ENCODE measurements around the gene RIMOC1.
"Not testable (repeated sequence)": the region's sequence is repeated elsewhere in the genome, so short reads cannot be mapped to it uniquely, and the experiment has no call there.

Gene RIMOC1

DNA sequence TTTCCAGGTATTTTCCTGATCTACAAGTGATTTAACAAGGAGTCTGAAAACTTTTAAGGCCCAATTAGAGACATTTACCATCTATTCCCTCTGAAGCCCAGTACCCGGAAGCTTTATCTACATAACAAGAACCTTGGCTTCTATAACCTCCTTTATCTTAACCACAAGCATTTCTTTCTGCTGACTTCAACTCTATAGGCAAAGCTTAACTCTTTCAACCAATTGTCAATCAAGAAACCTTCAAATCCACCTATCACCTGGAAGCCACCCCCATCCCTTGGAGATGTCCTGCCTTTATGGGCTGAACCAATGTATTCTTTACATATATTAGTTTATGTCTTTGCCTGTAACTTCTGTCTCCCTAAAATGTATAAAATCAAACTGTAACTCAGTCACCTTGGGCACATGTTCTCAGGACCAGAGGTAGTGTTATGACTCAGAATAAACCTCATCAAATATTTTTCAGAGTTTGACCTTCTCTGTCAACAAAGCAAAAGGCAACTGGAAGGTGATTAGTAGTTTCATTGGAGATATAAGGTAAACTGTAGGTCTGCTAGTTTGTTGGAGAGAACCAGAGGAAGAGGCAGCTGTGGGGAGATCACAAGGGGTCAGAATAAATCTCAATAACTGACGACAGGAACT, 13.0 kb upstream of the RIMOC1 start:
- DNase-seq (ENCODE audit: low spot score): no peak

DNA sequence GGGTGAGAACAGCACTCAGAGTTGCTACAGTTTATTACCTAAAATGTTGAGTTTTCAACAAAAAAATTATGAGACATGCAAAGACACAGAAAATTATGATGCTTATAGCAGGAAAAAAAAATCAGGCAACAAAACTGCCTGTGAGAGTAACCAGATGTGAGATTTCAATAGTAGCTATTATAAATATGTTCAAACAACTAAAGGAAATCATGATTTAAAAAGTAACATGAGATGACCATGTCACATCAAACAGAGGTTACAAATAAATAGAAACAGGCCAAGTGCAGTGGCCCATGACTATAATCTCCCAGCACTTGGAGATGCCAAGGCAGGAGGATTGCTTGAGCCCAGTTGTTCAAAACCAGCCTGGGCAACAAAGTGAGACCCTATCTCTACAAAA, 12.1 kb upstream of the RIMOC1 start:
- DNase-seq (ENCODE audit: low spot score): no peak

DNA sequence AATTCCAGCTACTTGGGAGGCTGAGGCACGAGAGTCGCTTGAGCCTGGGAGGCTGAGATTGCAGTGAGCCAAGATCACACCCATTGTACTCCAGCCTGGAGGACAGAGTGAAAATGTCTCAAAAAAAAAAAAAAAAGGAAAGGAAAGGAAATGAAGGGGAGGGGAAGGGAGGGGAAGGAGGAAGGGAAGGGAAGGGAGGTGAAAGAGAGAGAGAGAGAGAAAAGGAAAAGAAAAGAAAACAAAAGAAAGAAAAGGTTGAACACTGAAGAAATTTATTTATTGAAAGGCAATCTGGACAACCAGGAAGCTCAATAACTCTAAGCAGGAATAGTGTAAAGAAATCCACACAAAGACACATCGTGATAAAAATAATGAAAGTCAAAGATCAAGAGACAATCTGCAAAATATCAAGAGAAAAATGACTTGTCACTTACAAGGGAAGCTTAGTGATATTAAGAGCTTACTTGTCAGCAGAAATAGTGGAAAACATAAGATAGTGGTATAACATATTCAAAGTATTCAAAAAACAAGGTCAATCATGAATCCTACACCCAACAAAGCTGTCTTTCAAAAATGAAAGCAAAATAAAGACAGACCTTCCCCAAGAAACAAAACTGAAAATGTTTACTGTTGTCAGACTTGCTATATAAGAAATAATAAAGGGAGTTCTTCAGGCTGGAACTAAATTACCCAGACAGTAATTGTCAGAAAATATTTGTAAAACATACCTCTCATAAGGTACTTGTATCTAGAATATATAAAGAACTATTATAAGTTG, 10.9 kb upstream of the RIMOC1 start:
- no peak for DNase-seq (ENCODE audit: low spot score)

DNA sequence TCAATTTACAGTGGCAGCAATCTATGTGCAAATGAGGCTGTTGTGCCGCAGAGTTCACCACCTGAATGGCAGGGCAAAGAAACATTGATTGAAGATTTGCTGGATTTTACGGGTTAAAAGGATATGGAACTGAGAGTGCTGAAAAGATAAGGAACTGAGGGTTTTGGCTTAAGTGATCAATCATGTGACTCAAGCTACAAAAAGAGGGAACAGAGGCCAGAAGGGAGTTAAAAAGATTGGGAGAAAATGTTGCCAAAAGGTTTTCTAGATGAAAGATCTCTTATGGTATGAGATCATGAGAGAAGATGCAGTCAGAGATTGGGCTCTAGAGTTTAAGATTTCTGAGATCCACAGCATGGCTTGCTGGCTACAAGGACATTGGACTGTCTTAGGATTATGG, 7.9 kb upstream of the RIMOC1 start:
- no peak for DNase-seq (ENCODE audit: low spot score)

DNA sequence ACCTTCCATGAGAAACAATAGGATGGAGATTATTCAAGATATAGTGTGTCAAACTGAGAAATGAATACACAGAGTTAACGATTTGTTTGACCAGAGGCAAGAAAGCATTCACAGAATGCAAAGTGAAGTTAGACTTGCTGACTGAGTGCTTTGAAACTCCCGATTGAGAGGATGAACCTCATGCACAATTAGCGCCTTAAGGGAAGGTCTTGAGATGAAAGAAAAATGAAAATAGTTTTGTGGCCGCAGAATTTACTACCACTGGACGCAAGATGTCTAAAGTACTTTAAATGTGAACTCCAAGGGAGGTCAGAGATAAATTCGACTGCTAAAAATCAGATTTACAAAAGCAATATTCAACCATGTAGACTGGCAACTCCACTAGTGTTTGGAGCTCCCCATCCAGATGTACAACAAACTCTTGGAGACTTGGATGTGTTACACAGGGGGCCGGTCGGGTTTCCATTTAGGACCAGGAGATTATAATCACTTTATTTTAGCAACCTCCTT, 707 bp upstream of the RIMOC1 start:
- no peak for DNase-seq (ENCODE audit: low spot score)

DNA sequence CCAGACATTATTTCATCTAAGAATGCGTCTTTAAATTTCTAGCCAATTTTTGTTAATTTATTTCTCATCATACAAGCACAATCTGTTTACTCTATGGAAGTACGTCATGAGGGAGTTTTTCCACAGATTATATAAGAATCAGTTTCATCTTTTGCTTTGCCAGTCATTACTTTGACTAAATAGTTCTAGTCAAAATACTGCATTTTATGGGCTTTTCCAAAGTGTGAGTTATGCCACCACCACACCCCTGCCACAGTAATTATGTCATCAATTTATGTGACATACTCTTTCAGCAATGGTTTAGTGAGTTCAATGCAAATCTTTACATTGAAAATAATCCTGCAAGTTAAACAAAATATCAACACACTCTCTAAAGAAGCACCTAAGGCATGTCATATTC, 2.0 kb downstream of the RIMOC1 start:
- no peak for DNase-seq (ENCODE audit: low spot score)

DNA sequence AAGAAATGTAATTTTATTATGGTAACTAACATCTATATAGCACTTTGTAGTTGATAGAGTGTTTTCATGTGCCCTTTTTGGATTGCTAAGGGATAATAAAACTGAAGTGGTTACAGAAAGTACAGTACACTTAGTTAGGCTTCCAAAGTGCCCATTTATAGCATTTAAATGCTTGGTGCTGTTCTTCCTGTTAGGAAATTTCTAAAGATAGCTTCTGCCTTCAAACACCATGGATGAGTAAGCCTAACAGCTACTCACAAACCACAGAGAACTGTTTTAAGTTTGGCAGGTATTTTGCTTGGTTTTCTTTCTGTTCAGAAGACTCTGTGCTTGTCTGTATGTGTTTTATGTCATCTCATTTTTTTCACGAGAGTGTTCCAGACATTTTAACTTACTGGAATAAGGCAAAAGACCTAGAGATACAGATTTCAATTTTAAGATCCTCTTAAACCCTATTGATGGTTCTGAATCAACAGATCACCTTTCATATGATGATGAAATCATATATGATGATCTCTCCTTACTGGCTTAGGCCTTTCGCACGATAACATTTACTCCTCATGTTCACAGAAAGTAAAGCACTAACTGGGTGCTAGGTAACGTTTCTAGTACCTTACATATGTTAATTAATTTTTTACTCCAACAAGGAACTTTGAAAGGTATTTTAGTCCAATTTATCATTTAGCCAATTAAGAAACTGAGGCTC, 4.4 kb downstream of the RIMOC1 start:
- DNase-seq (ENCODE audit: low spot score): no peak

DNA sequence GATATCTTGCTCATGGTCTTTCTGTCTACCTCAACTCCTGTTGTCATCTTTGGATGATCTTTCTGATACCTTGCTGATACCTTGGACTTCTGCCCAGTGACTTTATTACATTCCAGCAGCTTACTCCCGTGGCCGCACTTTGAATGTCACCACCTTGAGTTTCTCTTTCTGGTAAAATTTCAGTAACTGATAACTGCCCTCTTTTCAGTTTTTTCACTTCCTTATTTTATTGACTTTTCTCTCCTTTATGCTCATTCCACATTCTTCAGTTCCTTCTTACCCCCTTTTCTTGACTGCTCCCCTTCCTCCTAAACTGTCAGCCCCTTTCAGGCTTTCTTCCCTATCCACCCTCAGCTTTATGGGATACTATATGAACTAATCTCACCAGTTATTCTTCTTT, 14.0 kb downstream of the RIMOC1 start:
- DNase-seq (ENCODE audit: low spot score): no peak

DNA sequence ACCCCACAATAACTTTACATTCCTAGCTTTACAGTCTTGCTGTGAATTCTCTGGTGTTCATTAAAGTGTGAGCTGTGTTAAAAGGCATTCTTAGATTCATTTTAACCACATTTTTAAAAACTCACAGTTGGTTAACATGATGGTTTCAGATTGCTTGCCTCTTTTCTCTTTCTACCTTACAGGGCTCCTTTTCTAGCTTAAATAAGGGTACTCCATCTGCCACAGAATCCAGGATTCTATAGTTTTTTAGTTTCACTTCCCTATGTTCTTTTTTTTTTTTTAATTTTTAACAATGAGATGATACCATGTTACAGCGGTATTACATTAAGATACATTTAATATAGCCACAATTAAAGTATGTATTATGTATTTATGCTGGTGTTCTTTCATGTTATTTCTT, 17.0 kb downstream of the RIMOC1 start:
- no peak for DNase-seq (ENCODE audit: low spot score)

DNA sequence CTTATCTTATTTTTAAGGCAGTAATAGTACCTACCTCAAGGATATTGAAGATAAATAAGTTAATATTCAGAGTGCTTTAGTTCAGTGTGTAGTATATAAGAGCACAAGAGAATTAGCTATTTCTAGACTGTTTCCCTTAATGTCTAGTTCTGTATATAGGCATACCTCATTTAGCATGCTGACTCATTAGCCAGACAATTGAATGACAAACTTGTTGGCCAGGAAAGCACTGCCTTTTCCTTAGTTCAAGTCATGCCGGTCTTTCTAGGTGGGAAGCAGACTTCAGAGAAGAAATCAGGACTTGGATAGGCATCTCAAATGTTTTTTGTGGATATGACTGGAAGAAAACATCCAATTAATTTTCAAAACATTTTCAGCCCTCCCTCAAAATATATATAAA, 17.7 kb downstream of the RIMOC1 start:
- no peak for DNase-seq (ENCODE audit: low spot score)

DNA sequence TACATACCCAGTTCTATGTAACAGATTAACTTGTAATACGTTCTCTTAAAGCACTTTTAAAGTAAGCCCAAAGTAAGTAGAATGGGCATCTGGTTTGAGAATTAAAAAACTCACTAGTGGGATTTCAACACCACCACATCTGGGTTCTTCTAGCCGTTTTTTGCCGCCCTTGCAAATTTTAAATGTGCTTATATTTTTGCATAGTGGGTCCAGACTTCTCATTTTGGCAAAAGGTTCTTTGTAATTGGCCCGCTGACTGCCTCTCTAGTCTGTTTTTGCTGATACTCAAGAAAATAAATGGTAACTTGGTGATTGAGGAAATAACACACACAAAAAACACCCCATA, 20.4 kb downstream of the RIMOC1 start:
- DNase-seq (ENCODE audit: low spot score): no peak

DNA sequence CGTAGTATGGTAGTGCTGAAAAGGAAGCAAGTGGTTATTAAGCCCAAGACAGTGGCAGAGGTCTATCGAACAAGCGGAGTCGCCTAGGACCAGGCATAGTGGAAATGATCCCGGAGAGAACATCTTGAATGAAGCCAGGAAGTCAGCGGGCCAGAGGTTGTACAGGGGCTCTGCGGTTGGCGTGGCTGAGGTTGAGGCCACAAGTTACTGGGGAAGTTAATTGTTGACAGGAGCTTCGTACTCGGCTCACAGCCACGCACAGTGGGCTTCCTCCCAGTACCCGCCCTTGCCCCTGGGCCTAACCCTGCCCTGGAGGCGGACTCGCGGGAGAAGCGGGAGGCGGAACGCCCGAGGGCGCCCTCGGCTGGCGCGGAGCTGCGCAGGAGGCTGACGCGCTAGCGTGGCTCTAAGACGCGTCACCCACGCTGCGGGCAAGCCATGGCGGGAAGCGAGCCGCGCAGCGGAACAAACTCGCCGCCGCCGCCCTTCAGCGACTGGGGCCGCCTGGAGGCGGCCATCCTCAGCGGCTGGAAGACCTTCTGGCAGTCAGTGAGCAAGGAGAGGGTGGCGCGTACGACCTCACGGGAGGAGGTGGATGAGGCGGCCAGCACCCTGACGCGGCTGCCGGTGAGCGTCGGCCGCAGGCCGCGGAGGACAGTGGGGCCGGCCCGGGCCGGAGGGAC, 20.9 kb downstream of the RIMOC1 start, which contains the start of gene FBXO4:
Gene FBXO4 (plus strand): TSS at position 410 of the 683 bp plus-strand sequence. CDS start 29 bp downstream, at position 439.
- peak; percentile 69 for DNase-seq (ENCODE audit: low spot score)

DNA sequence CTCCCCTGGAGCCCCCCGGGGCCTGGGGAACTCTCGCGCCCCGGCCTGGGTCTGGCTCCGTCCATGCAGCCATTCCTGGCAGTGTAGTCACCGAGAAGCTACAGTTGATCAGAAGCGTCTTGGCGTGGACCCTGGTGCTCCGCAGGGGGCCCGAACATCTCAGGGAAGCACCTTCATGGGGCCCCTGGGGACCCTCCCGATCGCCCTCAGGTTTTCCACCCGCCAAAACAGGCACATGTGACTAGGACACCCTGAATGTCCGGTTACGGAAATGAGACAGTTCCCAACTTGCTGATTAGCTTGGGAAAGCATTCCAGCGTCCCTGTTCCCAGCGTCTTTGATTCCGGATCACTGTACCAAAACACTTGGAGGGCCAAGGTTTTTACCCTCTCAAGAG, 21.4 kb downstream of the RIMOC1 start:
- DNase-seq (ENCODE audit: low spot score): no peak

DNA sequence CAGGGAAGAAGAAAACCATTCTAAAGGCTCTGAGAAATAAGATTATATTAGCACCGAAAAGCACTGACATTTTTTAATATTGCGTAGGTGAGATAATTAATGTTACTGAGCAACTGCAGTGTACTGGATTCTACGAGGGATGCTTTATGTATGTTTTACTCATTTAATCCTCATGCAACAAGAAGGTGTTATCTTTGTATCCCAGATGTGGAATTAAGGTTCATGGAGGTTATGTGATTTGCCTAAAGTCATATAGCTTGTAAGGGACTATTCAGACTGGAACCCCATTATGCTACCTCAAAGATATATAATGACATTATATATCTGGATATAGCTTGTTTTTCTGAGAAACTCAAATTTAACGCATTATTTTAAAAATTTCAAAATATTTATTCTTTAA, 23.5 kb downstream of the RIMOC1 start:
- DNase-seq (ENCODE audit: low spot score): no peak

DNA sequence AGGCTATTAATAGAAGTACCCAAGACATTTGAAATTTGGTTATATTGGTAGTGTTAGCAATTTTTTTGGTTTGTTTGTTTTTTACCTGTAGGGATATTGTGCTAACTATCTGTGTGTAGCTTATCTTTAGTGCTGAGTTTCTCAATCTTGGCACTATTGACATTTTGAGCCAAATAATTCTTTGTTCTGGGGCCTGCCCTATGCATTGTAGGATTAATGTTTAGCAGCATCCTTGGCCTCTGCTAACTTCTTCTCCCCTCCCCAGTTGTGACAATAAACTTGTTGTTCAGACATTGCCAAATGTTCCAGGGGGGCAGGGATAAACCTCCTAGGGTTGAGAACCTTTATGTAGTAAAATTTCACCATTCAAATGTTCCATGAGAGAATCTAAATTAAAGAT, 24.9 kb downstream of the RIMOC1 start:
- no peak for DNase-seq (ENCODE audit: low spot score)

DNA sequence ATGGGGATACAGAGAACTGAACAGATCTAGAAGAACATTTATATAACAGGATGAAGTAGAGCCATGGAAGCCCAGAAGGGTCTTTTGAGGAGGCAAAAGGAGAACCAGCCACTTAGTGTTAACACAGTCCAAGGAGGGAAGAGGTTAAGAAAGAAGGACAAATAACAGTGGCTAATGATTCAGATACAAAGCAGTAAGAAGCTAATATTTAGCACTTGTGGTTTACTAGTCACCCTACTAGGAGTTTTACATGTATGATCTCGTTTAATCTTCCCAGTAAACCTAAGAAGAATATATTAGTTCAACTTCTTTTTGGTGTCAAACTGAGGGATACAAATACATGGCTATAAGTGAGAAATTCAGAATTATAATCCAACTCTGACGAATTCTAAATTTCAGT, 28.6 kb downstream of the RIMOC1 start:
- no peak for DNase-seq (ENCODE audit: low spot score)

DNA sequence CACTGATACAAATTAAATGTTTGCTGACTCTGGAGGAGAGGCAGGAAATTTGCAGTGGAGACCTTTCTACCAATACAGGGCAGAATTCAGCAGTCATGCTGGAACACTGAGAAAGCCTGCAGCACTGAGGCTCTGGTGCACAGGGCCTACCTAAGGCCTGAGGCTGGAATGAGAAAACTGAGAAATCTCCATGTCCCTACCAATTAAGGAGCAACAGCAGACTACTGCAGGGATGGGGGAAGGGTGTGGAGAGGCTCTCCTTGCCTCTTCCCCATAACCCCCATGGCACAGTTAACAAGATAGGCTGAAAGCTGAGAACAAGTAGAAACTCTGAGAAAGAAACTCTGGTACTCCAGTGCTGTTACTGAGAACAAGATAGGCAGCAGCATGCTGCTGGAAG, 31.4 kb downstream of the RIMOC1 start:
- DNase-seq (ENCODE audit: low spot score): no peak

DNA sequence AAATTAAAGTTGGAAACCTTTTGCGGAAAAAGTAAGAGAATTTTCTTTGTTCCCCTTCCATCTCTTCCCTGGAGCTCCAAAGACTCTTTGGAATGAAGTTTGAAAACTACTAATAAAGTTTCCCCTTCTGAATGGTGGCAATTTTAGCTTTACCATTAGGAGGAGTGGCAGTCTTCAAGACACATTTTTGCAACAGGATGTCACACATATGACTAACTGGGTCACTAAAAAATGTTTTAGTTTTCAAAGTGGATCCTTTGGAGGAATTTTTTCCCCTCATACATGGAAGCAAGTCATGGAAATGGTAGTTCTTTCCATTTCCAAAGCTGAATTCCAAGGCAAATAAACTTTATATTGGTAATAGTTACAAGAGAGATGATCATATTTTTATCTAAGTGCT, 36.5 kb downstream of the RIMOC1 start:
- DNase-seq (ENCODE audit: low spot score): no peak

DNA sequence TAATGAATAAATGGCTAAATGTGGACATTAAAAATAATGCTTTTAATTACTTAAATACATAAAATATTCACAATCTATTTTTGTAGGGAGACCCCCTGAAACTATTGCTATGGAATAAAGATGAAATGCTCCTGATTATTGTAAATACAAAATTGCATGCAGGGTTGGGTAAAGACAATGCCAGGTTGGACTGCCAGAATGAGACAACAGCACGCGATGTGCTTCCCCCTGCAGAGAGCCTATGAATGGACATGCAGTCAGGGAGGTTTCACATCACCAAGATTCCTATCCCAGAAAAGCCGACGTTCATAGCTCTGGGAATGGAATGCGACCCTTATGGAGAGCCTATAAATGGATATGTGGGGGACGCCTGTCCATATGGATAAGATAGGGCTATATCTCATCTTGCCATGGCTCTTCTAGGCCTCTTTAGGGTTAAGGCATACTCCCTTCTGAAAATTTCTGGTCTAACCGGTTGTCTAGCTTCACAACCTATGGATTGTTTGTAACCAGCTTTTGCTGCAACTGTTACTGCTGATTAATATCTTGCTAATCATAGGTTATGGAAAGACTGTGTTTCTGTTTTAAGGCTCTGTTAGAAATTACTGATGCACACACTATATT, 41.3 kb downstream of the RIMOC1 start:
- not testable (repeated sequence) for DNase-seq (ENCODE audit: low spot score)

DNA sequence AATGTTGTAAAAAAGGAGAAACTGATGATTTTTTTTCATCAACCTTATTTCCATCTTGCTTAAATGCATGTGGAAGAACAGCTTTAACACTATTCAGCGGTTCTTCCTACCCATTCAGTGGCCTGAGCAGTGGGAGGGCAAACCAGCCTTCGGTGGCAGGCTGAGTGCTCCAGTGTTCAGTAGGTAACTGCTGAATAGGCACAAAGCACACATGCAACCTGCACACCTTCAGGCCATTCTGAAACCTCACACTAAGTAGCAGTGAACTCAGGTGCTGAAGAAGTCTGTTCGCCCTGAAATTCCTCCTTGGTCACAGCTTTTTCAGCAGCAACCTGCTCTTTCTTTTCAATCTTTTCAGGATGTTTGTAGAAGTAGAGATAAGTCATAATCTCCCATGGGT, 47.1 kb downstream of the RIMOC1 start:
- no peak for DNase-seq (ENCODE audit: low spot score)

Measured in iPS-NIHi11 (cell line).